Testis (tissue), 3 donors: ENCODE measurements around the gene XPNPEP1. TPM values are rescaled to one million over a fixed set of nuclear protein-coding genes. Genes with fewer than 3 reads are reported as not detected.

Experiments used
- DNase-seq: peaks from one replicate; pipeline ENCODE4 v3.0.0-alpha.2; 2019
- H3K27ac ChIP-seq, 2 donors: fragments of 200-600 bp; sonication (generic); one replicate each; pipeline ENCODE4 v1.5.1; 2019
- H3K27me3 ChIP-seq: fragments of 200-600 bp; sonication (generic); one replicate; pipeline ENCODE4 v1.5.1; 2019
- H3K36me3 ChIP-seq: fragments of 200-600 bp; sonication (generic); one replicate; pipeline ENCODE4 v1.5.1; 2017; ENCODE audit warnings: low read depth; ENCODE audit errors: missing control alignments
- H3K4me1 ChIP-seq: fragments of 200-600 bp; sonication (generic); one replicate; pipeline ENCODE4 v1.5.1; 2019
- H3K4me3 ChIP-seq, 2 donors: fragments of 200-600 bp; sonication (generic); one replicate each; pipeline ENCODE4 v1.5.1; 2017 to 2019
- H3K9me3 ChIP-seq: fragments of 200-600 bp; sonication (generic); one replicate; pipeline ENCODE4 v1.5.1; 2017
- CTCF ChIP-seq, 3 experiments: fragments of 450-650 bp in 2 of 3; fragments of 200-600 bp in 1 of 3; sonication (generic) in 1 of 3; IDR thresholded peaks; one replicate each; pipeline ENCODE4 v1.5.1; 2016 to 2019; ENCODE audit warnings: antibody characterized with exemption in 3 of 3, mild to moderate bottlenecking in 2 of 3, moderate library complexity in 1 of 3
- POLR2A ChIP-seq: fragments of 450-650 bp; IDR thresholded peaks from one replicate; pipeline ENCODE4 v1.6.1; 2017; ENCODE audit warnings: antibody characterized with exemption, mild to moderate bottlenecking, moderate library complexity
- WGBS, 2 donors: methylation state at CpG; one replicate each; pipeline ENCODE4 v1.1.5; 2018; 5-methylcytosine and 5-hydroxymethylcytosine counted together
- intact Hi-C: fragments of 100-400 bp; cut with DNase I; formaldehyde crosslinking; loops from one replicate; pipeline ENCODE4 v1.15.1; 2023; ENCODE audit warnings: low total_unique reads
- polyA plus RNA-seq: library from polyadenylated mRNA; stranded (reverse); fragments of 350-450 nt; fragmentation: Illumina TruSeq; extraction: RNeasy Lipid Tissue Mini Kit (QIAGEN cat#74804); gene quantifications from one replicate; pipeline ENCODE4 v1.2.3, GENCODE V29; 2014; ENCODE audit warnings: low read depth, low replicate concordance; ENCODE audit not compliant: insufficient read depth
- total RNA-seq, 2 donors: library from RNA; depleted of rRNA; stranded (reverse); fragments of >200 nt; gene quantifications; one replicate each; pipeline ENCODE4 v1.2.3, GENCODE V29; 2016

The XPNPEP1 gene
- total and polyA plus RNA-seq, 3 donors from 2014 or later, result 55.5 to 118 (median 90.2) TPM

GRCh38 chr10:109940117-109940516, 16.8 kb upstream of the XPNPEP1 start:
- 64 to 86% methylated on average over 1 of the region's 1 CpG for WGBS, 2 donors
- no peak for DNase-seq
- intact Hi-C loops, result no loop called here
- Histone ChIP-seq H3K36me3 (no peaks in the 10 kb centered on the region), H3K27me3 (no peaks in the 10 kb centered on the region), H3K9me3 (no peaks in the 10 kb centered on the region), H3K4me3 (no peak overlapping the region), H3K27ac (no peak overlapping the region), H3K4me1 (peaks cover 7% of the 10 kb centered on the region)
- TF ChIP-seq POLR2A (no peak), CTCF (IDR thresholded peaks at IDR 0.05) (no peak)

- Histone ChIP-seq H3K4me3 (no peak overlapping the region), H3K9me3 (no peaks in the 10 kb centered on the region), H3K36me3 (no peaks in the 10 kb centered on the region), H3K27ac (no peak overlapping the region), H3K4me1 (peaks cover 7% of the 10 kb centered on the region), H3K27me3 (no peaks in the 10 kb centered on the region)
- intact Hi-C loops, result no loop called here
- WGBS, 2 donors, result 74 to 76% methylated on average over 3 of the region's 3 CpGs
- TF ChIP-seq CTCF (IDR thresholded peaks at IDR 0.05) (no peak), POLR2A (no peak)
- DNase-seq, result no peak
Measured at GRCh38 chr10:109939315-109939961, 16.1 kb upstream of the XPNPEP1 start.

GRCh38 chr10:109937460-109938065, 14.3 kb upstream of the XPNPEP1 start:
- DNase-seq, result no peak
- 90 to 95% methylated on average over 6 of the region's 6 CpGs for WGBS, 2 donors
- intact Hi-C loops, result no loop called here
- Histone ChIP-seq H3K27me3 (no peaks in the 10 kb centered on the region), H3K27ac (no peak overlapping the region), H3K9me3 (no peaks in the 10 kb centered on the region), H3K4me1 (peaks cover 7% of the 10 kb centered on the region), H3K36me3 (no peaks in the 10 kb centered on the region), H3K4me3 (no peak overlapping the region)
- TF ChIP-seq CTCF (IDR thresholded peaks at IDR 0.05) (no peak), POLR2A (no peak)

- no peaks in the 10 kb centered on the region for H3K27me3 ChIP-seq
- no peaks in the 10 kb centered on the region for H3K4me1 ChIP-seq
- no peak overlapping the region for H3K4me3 ChIP-seq
- DNase-seq, result peak; percentile 22
- intact Hi-C loops, result no loop called here
- 32 to 36% methylated on average over 5 of the region's 5 CpGs for WGBS, 2 donors
- no peak for TF ChIP-seq CTCF (IDR thresholded peaks at IDR 0.05)
- no peak for TF ChIP-seq POLR2A
- no peaks in the 10 kb centered on the region for H3K9me3 ChIP-seq
- H3K27ac ChIP-seq, result peak overlapping the region in 1 of 2 donors; percentile 7
- H3K36me3 ChIP-seq, result no peaks in the 10 kb centered on the region
Measured at GRCh38 chr10:109934958-109935793, 11.9 kb upstream of the XPNPEP1 start.
